HepG2 (cell line): Measurements from ENCODE around the gene ACAN. TPM values are rescaled to one million over a fixed set of nuclear protein-coding genes. Genes with fewer than 3 reads are reported as not detected.
A peak's percentile ranks its signal among the peaks of the same experiment; 100 is the strongest.

Experiments
- ATAC-seq: fragments of 200-7000 bp; cut with Tn5 transposase; 3 replicates; pipeline ENCODE4 v1.9.1; 2020; ENCODE audit warnings: mild to moderate bottlenecking, moderate library complexity
- BruUV-seq: library from RNA; stranded (reverse); fragments of 400-500 nt; replicated peaks from 2 replicates; lab custom pipeline; 2021; lab: Mats Ljungman, UMichigan
- CTCF ChIA-PET: fragments of 300-600 bp; formaldehyde crosslinking; extraction: SDS; loops from one replicate; lab custom pipeline; 2021; ENCODE audit warnings: low total read pairs, inconsistent platforms, low intra/inter-chr PET ratio; lab: Yijun Ruan, JAX
- POLR2A ChIA-PET: fragments of 350-600 bp; sonication (Branson Sonifier 250); formaldehyde crosslinking; loops from one replicate; lab custom pipeline; 2020; ENCODE audit warnings: antibody characterized with exemption, inconsistent platforms; lab: Yijun Ruan, JAX
- DNase-seq: peaks from one replicate; pipeline ENCODE4 v3.0.0-alpha.2; 2015; ENCODE audit warnings: low spot score
- FAIRE-seq: peaks from 3 replicates; lab custom pipeline; 2011; peaks lifted over from hg19 to GRCh38; lab: Jason Lieb, UNC
- H2AFZ ChIP-seq: one replicate; pipeline ENCODE4 v1.6.1; 2011; ENCODE audit warnings: low read length, inconsistent platforms
- H3K27ac ChIP-seq: fragments of 300-600 bp; 3 replicates; pipeline ENCODE4 v1.8.0; 2011; ENCODE audit warnings: mixed run types, mild to moderate bottlenecking, mixed read lengths, low read length, inconsistent platforms; ENCODE audit not compliant: insufficient read depth; ENCODE audit errors: extremely low read length
- H3K27me3 ChIP-seq, 2 experiments: fragments of 200-600 bp in 1 of 2; 2 replicates in 1 of 2; 3 replicates in 1 of 2; pipeline versions ENCODE4 v1.6.0 to v1.8.0; 2011; ENCODE audit warnings: low read length in 2 of 2, mild to moderate bottlenecking in 2 of 2, moderate library complexity in 2 of 2, inconsistent platforms in 1 of 2; ENCODE audit not compliant: insufficient read depth in 2 of 2, control insufficient read depth in 1 of 2
- H3K36me3 ChIP-seq, 2 experiments: fragments of 200-600 bp in 1 of 2; replicated peaks in 1 of 2; 2 replicates in 1 of 2; 3 replicates in 1 of 2; pipeline versions ENCODE4 v1.5.1 to v1.8.0; 2011; ENCODE audit warnings: low read length in 2 of 2, inconsistent platforms in 1 of 2; ENCODE audit not compliant: insufficient read depth in 2 of 2, control insufficient read depth in 1 of 2
- H3K4me1 ChIP-seq: 2 replicates; pipeline ENCODE4 v1.5.1; 2012; ENCODE audit warnings: low read length, inconsistent platforms; ENCODE audit not compliant: insufficient read depth
- H3K4me2 ChIP-seq: 2 replicates; pipeline ENCODE4 v1.6.0; 2011; ENCODE audit warnings: low read depth, low read length, inconsistent platforms
- H3K4me3 ChIP-seq, 3 experiments: fragments of 200-600 bp in 1 of 3; sonication (generic), shearing (Covaris generic) in 1 of 3; replicated peaks in 1 of 3; 2 replicates each; pipeline ENCODE4 v1.5.1; 2011 to 2016; ENCODE audit warnings: low read length in 3 of 3, inconsistent platforms in 2 of 3, low read depth in 2 of 3, mild to moderate bottlenecking in 2 of 3, control low read depth in 1 of 3, mixed read lengths in 1 of 3; ENCODE audit not compliant: insufficient read depth in 1 of 3
- H3K79me2 ChIP-seq: one replicate; pipeline ENCODE4 v1.6.1; 2011; ENCODE audit warnings: low read length, inconsistent platforms; ENCODE audit not compliant: insufficient read depth
- H3K9ac ChIP-seq: 2 replicates; pipeline ENCODE4 v1.6.0; 2011; ENCODE audit warnings: mild to moderate bottlenecking, low read depth, low read length, inconsistent platforms; ENCODE audit not compliant: insufficient read depth
- H3K9me3 ChIP-seq: 2 replicates; pipeline ENCODE4 v1.5.1; 2012; ENCODE audit warnings: mild to moderate bottlenecking, low read length
- H4K20me1 ChIP-seq: 2 replicates; pipeline ENCODE4 v1.6.0; 2011; ENCODE audit warnings: inconsistent platforms, mild to moderate bottlenecking, low read length, moderate library complexity; ENCODE audit not compliant: insufficient read depth
- BRF2 ChIP-seq: sonication (generic); formaldehyde crosslinking; IDR thresholded peaks from 2 replicates; pipeline ENCODE4 v1.8.1; 2022; ENCODE audit warnings: mild to moderate bottlenecking, missing genetic modification reagents
- CHCHD3 ChIP-seq: sonication (generic); formaldehyde crosslinking; IDR thresholded peaks from 2 replicates; pipeline ENCODE4 v1.8.0; 2022; ENCODE audit warnings: mild to moderate bottlenecking, missing genetic modification reagents, moderate library complexity
- CSRNP2 ChIP-seq: sonication (generic); formaldehyde crosslinking; conservative IDR thresholded peaks from 2 replicates; pipeline ENCODE4 v1.8.0; 2022; ENCODE audit warnings: low read depth, missing genetic modification reagents
- EHMT2 ChIP-seq: fragments of 200-600 bp; sonication (generic); IDR thresholded peaks from 2 replicates; pipeline ENCODE4 v1.7.0; 2017; ENCODE audit warnings: antibody characterized with exemption, low read depth, low read length, borderline replicate concordance
- FOSL1 ChIP-seq: sonication (generic); formaldehyde crosslinking; IDR thresholded peaks from 2 replicates; pipeline ENCODE4 v1.9.0; 2021; ENCODE audit warnings: missing genetic modification reagents, borderline replicate concordance
- HIC2 ChIP-seq: sonication (generic); formaldehyde crosslinking; IDR thresholded peaks from 2 replicates; pipeline ENCODE4 v1.9.0; 2022; ENCODE audit warnings: low read depth, missing genetic modification reagents
- JUND ChIP-seq: sonication (generic); formaldehyde crosslinking; IDR thresholded peaks from 2 replicates; pipeline ENCODE4 v1.8.0; 2022; ENCODE audit warnings: mild to moderate bottlenecking, missing genetic modification reagents
- KLF12 ChIP-seq: sonication (generic); formaldehyde crosslinking; IDR thresholded peaks from 2 replicates; pipeline ENCODE4 v1.4.0; 2020; ENCODE audit warnings: missing genetic modification reagents, borderline replicate concordance
- MYC ChIP-seq: sonication (generic); formaldehyde crosslinking; IDR thresholded peaks from 2 replicates; pipeline ENCODE4 v1.9.0; 2021; ENCODE audit warnings: missing genetic modification reagents, borderline replicate concordance
- PAXIP1 ChIP-seq: sonication (generic); formaldehyde crosslinking; conservative IDR thresholded peaks from 2 replicates; pipeline ENCODE4 v1.4.0; 2020; ENCODE audit warnings: mild to moderate bottlenecking, missing genetic modification reagents, moderate library complexity
- SNAPC5 ChIP-seq: sonication (generic); formaldehyde crosslinking; IDR thresholded peaks from 2 replicates; pipeline ENCODE4 v1.8.1; 2023; ENCODE audit warnings: mild to moderate bottlenecking, missing genetic modification reagents, borderline replicate concordance
- ZEB1 ChIP-seq: IDR thresholded peaks from 2 replicates; pipeline ENCODE4 v1.6.1; 2012; ENCODE audit warnings: mild to moderate bottlenecking, low read depth, inconsistent platforms; ENCODE audit not compliant: insufficient replicate concordance
- ZFP90 ChIP-seq: sonication (generic); formaldehyde crosslinking; IDR thresholded peaks from 2 replicates; pipeline ENCODE4 v1.8.0; 2022; ENCODE audit warnings: missing genetic modification reagents, mild to moderate bottlenecking, inconsistent platforms, borderline replicate concordance
- ZNF274 ChIP-seq: sonication (generic); formaldehyde crosslinking; IDR thresholded peaks from 2 replicates; pipeline ENCODE4 v1.5.1; 2020; ENCODE audit warnings: mild to moderate bottlenecking, missing genetic modification reagents
- ZNF30 ChIP-seq: sonication (generic); formaldehyde crosslinking; IDR thresholded peaks from 2 replicates; pipeline ENCODE4 v1.5.0; 2020; ENCODE audit warnings: mild to moderate bottlenecking, missing genetic modification reagents
- ZNF547 ChIP-seq: sonication (generic); formaldehyde crosslinking; IDR thresholded peaks from 2 replicates; pipeline ENCODE4 v1.5.1; 2020; ENCODE audit warnings: mild to moderate bottlenecking, missing genetic modification reagents
- ZNF780A ChIP-seq: sonication (generic); formaldehyde crosslinking; IDR thresholded peaks from 2 replicates; pipeline ENCODE4 v1.8.0; 2022; ENCODE audit warnings: mild to moderate bottlenecking, missing genetic modification reagents, moderate library complexity
- WGBS: methylation state at CpG from one replicate; pipeline ENCODE4 v1.1.6; 2017; ENCODE audit warnings: low lambda C conversion rate; 5-methylcytosine and 5-hydroxymethylcytosine counted together
- in situ Hi-C: cut with HindIII; loops from 2 replicates; pipeline ENCODE4 v1.10.0; 2017; ENCODE audit warnings: low pct_unique_long_range_greater_than_20kb; ENCODE audit not compliant: extremely low pct_ligation_motif_present
- intact Hi-C: fragments of 100-400 bp; cut with micrococcal nuclease; formaldehyde crosslinking; loops from one replicate; pipeline ENCODE4 v1.10.0; 2022; ENCODE audit not compliant: unreplicated experiment
- polyA plus RNA-seq, 8 experiments: library from polyadenylated mRNA; depleted of rRNA in 3 of 8; stranded (reverse) in 7 of 8; unstranded in 1 of 8; fragments of >200 nt; fragmentation: Illumina TruSeq in 4 of 8; extraction: Trizol in 4 of 8; gene quantifications; 2 replicates each; pipeline versions ENCODE4 v1.2.1 to v1.2.3, GENCODE V29; 2011 to 2016; ENCODE audit warnings: low read depth in 4 of 8, missing spikeins in 1 of 8, mixed read lengths in 1 of 8; ENCODE audit not compliant: insufficient read depth in 1 of 8
- total RNA-seq, 5 experiments: library from RNA; depleted of rRNA; stranded (reverse); fragments of >200 nt; fragmentation: Illumina TruSeq; extraction: Trizol; gene quantifications; 2 replicates each; pipeline ENCODE4 v1.2.3, GENCODE V29; 2016; ENCODE audit warnings: low read depth in 1 of 5

Gene ACAN
- total and polyA plus RNA-seq, 2 of the 13 experiments (the other 11 are each of a cell fraction or from before 2014, with no cell fraction given): not detected

GRCh38 chr15:88897142-88897455, 93.9 kb downstream of the ACAN start:
- no peaks in the 10 kb centered on the region for H3K79me2 ChIP-seq
- peak; percentile 6; the same call in 2 of the 3 replicates for ATAC-seq
- H3K4me3 ChIP-seq: no peak overlapping the region
- CTCF ChIA-PET: no interaction called here
- FAIRE-seq: no peak
- WGBS: 100% methylated on average over 2 of the region's 8 CpGs
- no peak overlapping the region for H3K9ac ChIP-seq
- peaks cover 6 to 26% of the 10 kb centered on the region in 2 experiments for H3K27me3 ChIP-seq
- no peaks in the 10 kb centered on the region for H3K9me3 ChIP-seq
- H3K27ac ChIP-seq: no peak overlapping the region
- POLR2A ChIA-PET: no interaction called here
- no peak for DNase-seq
- TF ChIP-seq CSRNP2: no peak
- no peak for TF ChIP-seq BRF2 (CRISPR knock-in tag)
- TF ChIP-seq ZEB1: no peak
- TF ChIP-seq ZNF547 (CRISPR knock-in tag): no peak
- no peak for TF ChIP-seq KLF12 (CRISPR knock-in tag)
- no peak for TF ChIP-seq MYC (CRISPR knock-in tag)
- no peak for TF ChIP-seq ZNF780A (CRISPR knock-in tag)
- no peak for TF ChIP-seq JUND (CRISPR knock-in tag)
- no peak for TF ChIP-seq ZNF30 (CRISPR knock-in tag)
- TF ChIP-seq HIC2 (CRISPR knock-in tag): no peak
- TF ChIP-seq ZFP90 (CRISPR knock-in tag): no peak
- TF ChIP-seq PAXIP1: no peak
- no peak for TF ChIP-seq CHCHD3 (CRISPR knock-in tag)
- TF ChIP-seq FOSL1: no peak
- TF ChIP-seq ZNF274: no peak
- no peak for TF ChIP-seq SNAPC5 (CRISPR knock-in tag)
- no peak for TF ChIP-seq EHMT2
- H3K4me1 ChIP-seq: peaks cover 36% of the 10 kb centered on the region
- H4K20me1 ChIP-seq: no peaks in the 10 kb centered on the region
- H3K4me2 ChIP-seq: no peak overlapping the region
- BruUV-seq: no TSS peak
- intact Hi-C loops (loop anchor here (10.0 kb wide), 1 partner anchor 278 kb away; no protein-coding TSS in a partner anchor), in situ Hi-C loops (no loop called here)
- no peak overlapping the region for H2AFZ ChIP-seq
- no peaks in the 10 kb centered on the region for H3K36me3 ChIP-seq
